WTC11 (cell line): ENCODE data around the gene ADGRD2. TPM values are rescaled to one million over a fixed set of nuclear protein-coding genes. Genes with fewer than 3 reads are reported as not detected.

Source experiments
- ATAC-seq: fragments of 200-7000 bp; cut with Tn5 transposase; 2 replicates; pipeline ENCODE4 v1.10.0; 2021; ENCODE audit warnings: mild to moderate bottlenecking, moderate library complexity
- CTCF ChIA-PET: fragments of 300-600 bp; sonication (Branson Sonifier 250); formaldehyde crosslinking; loops from one replicate; lab custom pipeline; 2021; ENCODE audit warnings: antibody characterized with exemption; lab: Charles Lee
- POLR2A ChIA-PET: fragments of 350-600 bp; sonication (Branson Sonifier 250); formaldehyde crosslinking; loops from one replicate; lab custom pipeline; 2021; ENCODE audit warnings: antibody characterized with exemption; lab: Charles Lee
- DNase-seq: peaks from one replicate; pipeline ENCODE4 v3.0.0; 2021; ENCODE audit warnings: low spot score
- H3K27ac Mint-ChIP-seq: 2 replicates; pipeline ENCODE4 v1.8.0; 2021; ENCODE audit warnings: mixed read lengths
- H3K27me3 Mint-ChIP-seq: 2 replicates; pipeline ENCODE4 v1.8.0; 2021; ENCODE audit warnings: low read depth, mild to moderate bottlenecking, moderate library complexity, mixed read lengths
- H3K36me3 Mint-ChIP-seq: 2 replicates; pipeline ENCODE4 v1.8.0; 2021; ENCODE audit warnings: mixed read lengths
- H3K4me1 Mint-ChIP-seq: 2 replicates; pipeline ENCODE4 v1.8.0; 2022; ENCODE audit warnings: mixed read lengths
- H3K4me3 Mint-ChIP-seq: 2 replicates; pipeline ENCODE4 v1.8.0; 2021; ENCODE audit warnings: mild to moderate bottlenecking, moderate library complexity, mixed read lengths
- H3K9me3 Mint-ChIP-seq: 2 replicates; pipeline ENCODE4 v1.8.0; 2021; ENCODE audit warnings: mixed read lengths
- ATF1 ChIP-seq: sonication (generic); formaldehyde crosslinking; IDR thresholded peaks from 2 replicates; pipeline ENCODE4 v1.8.1; 2023; ENCODE audit warnings: mild to moderate bottlenecking, moderate library complexity, missing genetic modification reagents
- CBFB ChIP-seq: sonication (generic); formaldehyde crosslinking; IDR thresholded peaks from 2 replicates; pipeline ENCODE4 v1.8.1; 2022; ENCODE audit warnings: mild to moderate bottlenecking, low read depth, missing genetic modification reagents
- ELF4 ChIP-seq: sonication (generic); formaldehyde crosslinking; IDR thresholded peaks from 2 replicates; pipeline ENCODE4 v1.8.1; 2022; ENCODE audit warnings: low read depth, mild to moderate bottlenecking, moderate library complexity, missing genetic modification reagents
- FOXJ3 ChIP-seq: sonication (generic); formaldehyde crosslinking; IDR thresholded peaks from 2 replicates; pipeline ENCODE4 v1.9.0; 2021; ENCODE audit warnings: missing genetic modification reagents, mild to moderate bottlenecking, borderline replicate concordance
- FOXP1 ChIP-seq: sonication (generic); formaldehyde crosslinking; IDR thresholded peaks from 2 replicates; pipeline ENCODE4 v1.8.0; 2022; ENCODE audit warnings: missing genetic modification reagents, mild to moderate bottlenecking, moderate library complexity, borderline replicate concordance
- GRHL2 ChIP-seq: fragments of 250-450 bp; sonication (Bioruptor Pico); IDR thresholded peaks from 2 replicates; pipeline ENCODE4 v1.8.0; 2022; ENCODE audit warnings: mild to moderate bottlenecking, moderate library complexity; ENCODE audit not compliant: insufficient replicate concordance, severe bottlenecking
- IRF1 ChIP-seq: sonication (generic); formaldehyde crosslinking; IDR thresholded peaks from 2 replicates; pipeline ENCODE4 v1.8.0; 2023; ENCODE audit warnings: missing genetic modification reagents
- TCF7 ChIP-seq: sonication (generic); formaldehyde crosslinking; IDR thresholded peaks from 2 replicates; pipeline ENCODE4 v1.8.0; 2022; ENCODE audit warnings: mild to moderate bottlenecking, low read depth, missing genetic modification reagents, moderate library complexity
- ZBTB43 ChIP-seq: sonication (generic); formaldehyde crosslinking; IDR thresholded peaks from 2 replicates; pipeline ENCODE4 v1.8.1; 2023; ENCODE audit warnings: mild to moderate bottlenecking, missing genetic modification reagents
- ZNF219 ChIP-seq: sonication (generic); formaldehyde crosslinking; IDR thresholded peaks from 2 replicates; pipeline ENCODE4 v1.8.0; 2023; ENCODE audit warnings: missing genetic modification reagents, mild to moderate bottlenecking, borderline replicate concordance
- ZNF281 ChIP-seq: sonication (generic); formaldehyde crosslinking; IDR thresholded peaks from 2 replicates; pipeline ENCODE4 v1.8.0; 2023; ENCODE audit warnings: mild to moderate bottlenecking, missing genetic modification reagents
- ZSCAN18 ChIP-seq: fragments of 250-450 bp; sonication (Bioruptor Pico); IDR thresholded peaks from 2 replicates; pipeline ENCODE4 v2.1.2; 2022; ENCODE audit warnings: mild to moderate bottlenecking, moderate library complexity
- total RNA-seq: library from RNA; stranded (reverse); gene quantifications from 3 replicates; pipeline ENCODE4 v1.2.3, GENCODE V29; 2021
- TF ChIP-seq, protein P1 (sequence below): fragments of 250-450 bp; sonication (Bioruptor Pico); IDR thresholded peaks from 2 replicates; pipeline ENCODE4 v1.9.0; 2021; ENCODE audit warnings: mild to moderate bottlenecking, borderline replicate concordance
- TF ChIP-seq, protein P2 (sequence below): sonication (generic); formaldehyde crosslinking; IDR thresholded peaks from 2 replicates; pipeline ENCODE4 v1.8.0; 2022; ENCODE audit warnings: mild to moderate bottlenecking, missing genetic modification reagents

The ADGRD2 gene
- total RNA-seq, 1 experiment from 2014 or later = 0.61 TPM

GRCh38 chr9:124505901-124506346, 55.7 kb downstream of the ADGRD2 start:
- Mint-ChIP-seq H3K4me3 (no peak overlapping the region), H3K27ac (no peak overlapping the region)
- no peak for DNase-seq
- TF ChIP-seq FOXJ3 (CRISPR knock-in tag) (no peak), CBFB (no peak), ZNF281 (CRISPR knock-in tag) (no peak), ATF1 (CRISPR knock-in tag) (no peak)
- TF ChIP-seq, protein P1, sequence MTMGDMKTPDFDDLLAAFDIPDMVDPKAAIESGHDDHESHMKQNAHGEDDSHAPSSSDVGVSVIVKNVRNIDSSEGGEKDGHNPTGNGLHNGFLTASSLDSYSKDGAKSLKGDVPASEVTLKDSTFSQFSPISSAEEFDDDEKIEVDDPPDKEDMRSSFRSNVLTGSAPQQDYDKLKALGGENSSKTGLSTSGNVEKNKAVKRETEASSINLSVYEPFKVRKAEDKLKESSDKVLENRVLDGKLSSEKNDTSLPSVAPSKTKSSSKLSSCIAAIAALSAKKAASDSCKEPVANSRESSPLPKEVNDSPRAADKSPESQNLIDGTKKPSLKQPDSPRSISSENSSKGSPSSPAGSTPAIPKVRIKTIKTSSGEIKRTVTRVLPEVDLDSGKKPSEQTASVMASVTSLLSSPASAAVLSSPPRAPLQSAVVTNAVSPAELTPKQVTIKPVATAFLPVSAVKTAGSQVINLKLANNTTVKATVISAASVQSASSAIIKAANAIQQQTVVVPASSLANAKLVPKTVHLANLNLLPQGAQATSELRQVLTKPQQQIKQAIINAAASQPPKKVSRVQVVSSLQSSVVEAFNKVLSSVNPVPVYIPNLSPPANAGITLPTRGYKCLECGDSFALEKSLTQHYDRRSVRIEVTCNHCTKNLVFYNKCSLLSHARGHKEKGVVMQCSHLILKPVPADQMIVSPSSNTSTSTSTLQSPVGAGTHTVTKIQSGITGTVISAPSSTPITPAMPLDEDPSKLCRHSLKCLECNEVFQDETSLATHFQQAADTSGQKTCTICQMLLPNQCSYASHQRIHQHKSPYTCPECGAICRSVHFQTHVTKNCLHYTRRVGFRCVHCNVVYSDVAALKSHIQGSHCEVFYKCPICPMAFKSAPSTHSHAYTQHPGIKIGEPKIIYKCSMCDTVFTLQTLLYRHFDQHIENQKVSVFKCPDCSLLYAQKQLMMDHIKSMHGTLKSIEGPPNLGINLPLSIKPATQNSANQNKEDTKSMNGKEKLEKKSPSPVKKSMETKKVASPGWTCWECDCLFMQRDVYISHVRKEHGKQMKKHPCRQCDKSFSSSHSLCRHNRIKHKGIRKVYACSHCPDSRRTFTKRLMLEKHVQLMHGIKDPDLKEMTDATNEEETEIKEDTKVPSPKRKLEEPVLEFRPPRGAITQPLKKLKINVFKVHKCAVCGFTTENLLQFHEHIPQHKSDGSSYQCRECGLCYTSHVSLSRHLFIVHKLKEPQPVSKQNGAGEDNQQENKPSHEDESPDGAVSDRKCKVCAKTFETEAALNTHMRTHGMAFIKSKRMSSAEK (CRISPR knock-in tag) = no peak
- TF ChIP-seq, all 79 proteins: peak for 0
- ATAC-seq = no peak
- peaks cover 55% of the 10 kb centered on the region for H3K27me3 Mint-ChIP-seq
- CTCF ChIA-PET = interaction anchor here (0.6 to 3.6 kb wide), 9 partner anchors 15 to 351 kb away, joined by 3 to 15 read pairs (median 6); partner anchors contain the start of gene WDR38
- peaks cover 13% of the 10 kb centered on the region for H3K4me1 Mint-ChIP-seq
- POLR2A ChIA-PET = interaction anchor here (0.6 to 1.2 kb wide), 2 partner anchors 10 to 1411 kb away, joined by 3 to 4 read pairs; no protein-coding TSS in a partner anchor
- H3K9me3 Mint-ChIP-seq = no peaks in the 10 kb centered on the region
- H3K36me3 Mint-ChIP-seq = 0 out of 2 replicates have a peak, but pooled peaks cover 4% of the 10 kb centered on the region

- Mint-ChIP-seq H3K4me1 (peaks cover 17% of the 10 kb centered on the region), H3K9me3 (no peaks in the 10 kb centered on the region), H3K4me3 (no peak overlapping the region), H3K27ac (no peak overlapping the region), H3K36me3 (0 out of 2 replicates have a peak, but pooled peaks cover 4% of the 10 kb centered on the region), H3K27me3 (peaks cover 49% of the 10 kb centered on the region)
- POLR2A ChIA-PET = no interaction called here
- DNase-seq (no peak), ATAC-seq (no peak)
- CTCF ChIA-PET = interaction anchor here (0.6 to 3.6 kb wide), 8 partner anchors 15 to 350 kb away, joined by 3 to 15 read pairs (median 6); partner anchors contain the start of gene WDR38
- TF ChIP-seq GRHL2 (CRISPR knock-in tag) (no peak), FOXP1 (no peak), FOXJ3 (CRISPR knock-in tag) (no peak), ZBTB43 (no peak), ELF4 (CRISPR knock-in tag) (no peak), ZSCAN18 (CRISPR knock-in tag) (no peak), ZNF219 (no peak), TCF7 (no peak), IRF1 (no peak)
- TF ChIP-seq, protein P2, sequence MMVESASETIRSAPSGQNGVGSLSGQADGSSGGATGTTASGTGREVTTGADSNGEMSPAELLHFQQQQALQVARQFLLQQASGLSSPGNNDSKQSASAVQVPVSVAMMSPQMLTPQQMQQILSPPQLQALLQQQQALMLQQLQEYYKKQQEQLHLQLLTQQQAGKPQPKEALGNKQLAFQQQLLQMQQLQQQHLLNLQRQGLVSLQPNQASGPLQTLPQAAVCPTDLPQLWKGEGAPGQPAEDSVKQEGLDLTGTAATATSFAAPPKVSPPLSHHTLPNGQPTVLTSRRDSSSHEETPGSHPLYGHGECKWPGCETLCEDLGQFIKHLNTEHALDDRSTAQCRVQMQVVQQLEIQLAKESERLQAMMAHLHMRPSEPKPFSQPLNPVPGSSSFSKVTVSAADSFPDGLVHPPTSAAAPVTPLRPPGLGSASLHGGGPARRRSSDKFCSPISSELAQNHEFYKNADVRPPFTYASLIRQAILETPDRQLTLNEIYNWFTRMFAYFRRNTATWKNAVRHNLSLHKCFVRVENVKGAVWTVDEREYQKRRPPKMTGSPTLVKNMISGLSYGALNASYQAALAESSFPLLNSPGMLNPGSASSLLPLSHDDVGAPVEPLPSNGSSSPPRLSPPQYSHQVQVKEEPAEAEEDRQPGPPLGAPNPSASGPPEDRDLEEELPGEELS (CRISPR knock-in tag) = no peak
- TF ChIP-seq, all 79 proteins: peak for 0
Measured at GRCh38 chr9:124506433-124506832, 56.2 kb downstream of the ADGRD2 start.
